GM10847 (cell line): ENCODE data around the gene HHLA2.

Source experiments
- POLR2A ChIP-seq: IDR thresholded peaks from 2 replicates; pipeline ENCODE4 v1.6.1; 2011; ENCODE audit not compliant: insufficient read length; ENCODE audit errors: extremely low read depth

HHLA2 gene

GRCh38 chr3:108359011-108359410 lies 62.7 kb downstream of the HHLA2 start:
- TF ChIP-seq POLR2A: no peak

DNA sequence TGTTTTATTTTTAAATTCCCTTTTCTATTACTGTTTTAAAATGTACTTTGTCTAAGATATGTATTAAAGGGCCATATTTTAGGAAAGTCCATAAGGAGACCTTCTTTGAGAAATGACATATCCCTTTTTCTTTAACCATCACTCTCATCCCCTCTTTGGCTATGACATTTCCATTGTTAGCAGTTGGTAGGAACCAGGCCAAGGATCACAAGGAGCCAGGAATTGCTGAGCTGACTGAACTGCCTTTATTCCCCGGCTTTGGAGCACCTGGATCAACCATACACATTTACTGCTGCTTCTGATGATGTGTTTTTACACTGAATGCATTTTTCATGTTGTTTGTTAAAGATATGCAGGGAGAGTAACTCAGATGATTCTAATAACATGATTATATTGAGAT lies 79.7 kb downstream of the HHLA2 start:
- TF ChIP-seq POLR2A: no peak

DNA sequence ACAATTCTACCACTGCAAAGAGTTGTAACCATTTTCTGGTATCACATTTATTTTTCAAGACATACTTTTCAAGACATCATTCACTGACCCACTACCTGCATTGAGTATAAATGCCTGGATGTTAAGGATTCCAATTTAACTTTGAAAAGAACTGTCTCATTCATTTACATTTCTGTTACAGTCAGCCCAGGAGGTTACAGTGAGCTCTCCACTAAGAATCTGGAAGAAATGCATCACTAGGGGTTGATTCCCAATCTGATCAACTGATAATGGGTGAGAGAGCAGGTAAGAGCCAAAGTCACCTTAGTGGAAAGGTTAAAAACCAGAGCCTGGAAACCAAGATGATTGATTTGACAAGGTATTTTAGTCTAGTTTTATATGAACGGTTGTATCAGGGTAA lies 81.0 kb downstream of the HHLA2 start:
- no peak for TF ChIP-seq POLR2A

- TF ChIP-seq POLR2A: no peak
These were observed 82.0 kb downstream of the HHLA2 start for GRCh38 chr3:108378153-108378951.

DNA sequence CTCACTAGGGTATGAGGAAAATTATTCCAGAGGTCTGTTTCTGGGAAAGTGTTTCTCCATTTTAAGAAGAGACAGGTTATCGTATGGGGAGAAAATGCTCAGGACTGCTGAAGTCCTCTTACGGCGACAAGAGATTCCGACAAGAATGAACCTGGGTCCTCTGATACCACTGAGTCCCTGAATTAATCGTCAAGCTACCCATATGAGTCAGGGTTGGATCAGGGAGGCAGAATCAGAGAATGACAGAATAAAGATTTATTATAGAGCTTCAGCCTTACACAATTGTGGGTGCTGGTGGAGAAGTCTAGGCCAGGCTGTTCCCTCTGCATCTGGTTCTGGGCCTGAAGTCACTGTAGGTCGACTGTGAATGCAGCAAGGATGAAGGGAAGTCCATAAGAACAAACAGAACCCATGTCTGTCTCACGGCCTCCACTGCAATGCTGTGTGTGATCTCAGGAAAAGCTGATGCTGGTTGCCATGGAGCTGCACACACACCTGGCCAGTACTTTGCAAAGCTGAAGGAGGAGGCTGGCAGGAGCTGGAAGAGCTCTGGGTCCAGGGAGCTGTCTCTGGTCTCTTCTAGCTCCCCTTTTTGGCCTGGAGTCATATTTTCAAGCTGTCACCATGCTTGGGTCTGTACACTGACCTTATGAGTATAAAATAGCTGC lies 83.9 kb downstream of the HHLA2 start:
- no peak for TF ChIP-seq POLR2A

- no peak for TF ChIP-seq POLR2A
These were observed 85.3 kb downstream of the HHLA2 start for GRCh38 chr3:108381529-108382140.

- TF ChIP-seq POLR2A: no peak
These were observed 87.0 kb downstream of the HHLA2 start for GRCh38 chr3:108383306-108383705.

DNA sequence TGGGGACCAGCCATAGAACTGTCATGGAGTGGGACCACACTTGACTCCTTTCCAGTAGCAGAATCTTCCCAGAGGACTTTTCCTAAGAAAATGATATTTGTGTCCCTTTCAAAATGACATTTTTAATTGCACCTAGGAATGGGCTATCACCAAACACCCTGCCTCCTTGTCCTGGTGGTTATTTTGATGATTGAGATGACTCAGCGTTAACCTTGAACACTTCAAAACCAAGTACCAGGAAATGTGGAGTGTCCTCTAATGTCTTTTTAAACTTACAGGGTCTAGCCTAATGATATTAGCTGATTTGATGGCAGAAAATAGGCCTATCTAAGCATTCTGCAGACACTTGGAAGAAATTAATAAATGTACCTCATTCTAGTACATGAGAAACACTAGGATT lies 90.7 kb downstream of the HHLA2 start:
- TF ChIP-seq POLR2A: no peak

DNA sequence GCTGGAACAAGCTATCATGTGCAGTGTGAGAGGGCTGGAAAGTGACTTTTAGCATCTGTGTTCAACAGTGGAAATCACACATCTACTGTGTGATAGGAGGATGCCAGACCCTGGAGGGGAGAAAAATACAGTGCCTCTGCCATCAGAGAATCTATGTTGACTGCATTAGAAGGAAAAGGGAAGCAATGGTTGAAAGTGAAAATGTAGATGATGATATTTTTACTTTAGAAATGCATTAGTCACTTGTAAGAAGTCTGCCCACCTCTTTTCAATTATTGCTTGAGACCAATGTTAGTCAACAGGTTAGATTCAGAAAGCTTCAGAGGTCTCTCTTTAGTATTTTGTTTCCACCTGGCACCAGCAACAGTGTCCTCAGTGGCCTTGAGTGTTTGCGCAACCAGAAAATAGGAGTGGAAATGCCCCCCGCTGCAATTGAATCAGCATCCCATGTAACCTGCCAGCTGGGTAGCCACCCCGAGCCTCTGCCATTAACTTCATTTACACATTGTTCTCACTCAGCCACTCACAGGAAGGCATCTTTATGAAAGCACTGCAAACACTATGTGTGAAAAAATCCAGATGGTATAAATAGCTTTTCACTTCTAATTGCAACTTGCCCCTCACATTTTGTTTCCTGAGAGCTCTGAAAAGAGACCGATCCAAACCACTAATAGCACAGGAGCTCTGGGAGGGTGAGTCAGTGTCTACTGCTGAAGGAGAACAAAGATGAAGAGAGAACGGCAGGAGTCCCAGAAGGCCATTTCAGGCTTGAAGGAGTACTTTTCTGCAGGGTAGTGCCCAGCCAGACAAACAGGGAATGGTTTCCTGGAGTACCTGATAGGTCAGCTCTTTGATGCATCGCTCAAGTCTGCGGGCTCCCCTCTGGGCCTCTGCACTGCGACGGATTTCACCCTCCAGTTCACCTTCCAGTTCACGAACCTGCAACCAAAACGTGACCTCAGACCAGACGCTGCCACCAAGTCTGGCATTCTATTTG lies 92.1 kb downstream of the HHLA2 start:
- no peak for TF ChIP-seq POLR2A

- no peak for TF ChIP-seq POLR2A
These were observed 93.0 kb downstream of the HHLA2 start for GRCh38 chr3:108389372-108389771.

DNA sequence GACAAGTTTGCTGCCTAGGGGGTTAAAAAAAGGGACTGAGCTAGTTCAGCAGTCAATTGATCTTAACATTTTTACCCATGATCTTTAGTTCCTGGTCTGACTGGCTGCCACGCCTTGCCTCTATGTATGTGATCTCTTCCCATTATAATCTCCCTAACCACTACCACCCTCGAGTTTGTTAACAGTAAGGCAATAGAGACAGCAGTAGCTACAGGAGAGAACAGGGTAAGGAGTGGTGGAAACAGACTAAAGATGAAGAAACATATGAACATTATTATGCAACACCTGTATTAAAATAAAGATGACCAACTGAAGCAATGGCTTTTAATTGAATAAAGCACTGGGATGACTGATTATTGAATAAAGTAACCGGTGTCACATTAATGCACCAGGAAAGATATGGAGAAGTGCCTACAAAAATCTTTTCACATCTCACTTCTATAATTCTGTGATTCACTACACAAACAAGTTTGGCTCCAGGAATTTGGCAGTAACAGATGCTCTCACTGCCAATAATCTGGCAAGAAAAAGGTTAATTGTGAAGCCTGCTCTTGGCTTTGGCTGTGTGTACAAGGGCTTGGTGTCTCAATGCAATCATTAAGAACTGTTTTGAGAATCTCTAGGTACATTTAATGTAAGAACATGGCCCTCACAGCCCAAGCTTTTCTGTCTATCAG lies 95.7 kb downstream of the HHLA2 start:
- TF ChIP-seq POLR2A: no peak

DNA sequence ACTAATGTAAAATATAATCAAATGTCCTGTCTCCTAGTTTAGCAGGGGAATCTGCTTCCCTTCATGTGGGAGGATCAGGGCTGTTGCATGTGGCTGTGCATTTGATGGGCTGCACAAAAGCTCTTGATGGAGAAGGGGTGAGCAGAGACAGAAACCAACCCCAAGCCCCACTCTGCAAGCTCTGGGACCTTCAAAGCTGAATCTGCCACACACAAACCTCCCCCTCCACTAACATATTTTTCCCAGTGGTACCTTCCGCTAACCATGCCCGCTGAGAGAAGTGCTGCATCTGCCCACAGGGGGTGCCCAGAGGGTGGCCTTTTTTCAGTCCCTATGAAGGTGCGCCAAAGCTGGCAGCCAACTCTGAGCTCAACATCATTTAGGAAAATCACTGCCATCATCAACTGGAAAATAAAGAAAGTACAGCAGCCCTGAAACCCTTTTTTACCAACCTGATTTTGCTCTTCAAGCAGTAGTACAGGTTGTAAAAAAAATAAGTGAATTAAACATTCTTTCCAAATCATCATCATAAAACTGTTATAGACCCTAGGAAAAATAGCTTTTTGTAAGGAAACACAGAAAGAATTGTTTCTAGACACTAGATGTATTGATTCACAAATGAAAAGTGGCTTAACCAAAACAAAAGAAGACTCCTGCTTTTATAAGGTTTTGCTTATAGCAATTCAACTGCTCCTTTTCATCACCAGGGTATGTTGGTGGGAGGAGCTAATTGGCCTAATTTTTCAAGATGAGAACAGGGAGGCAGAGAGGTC lies 97.0 kb downstream of the HHLA2 start:
- no peak for TF ChIP-seq POLR2A

DNA sequence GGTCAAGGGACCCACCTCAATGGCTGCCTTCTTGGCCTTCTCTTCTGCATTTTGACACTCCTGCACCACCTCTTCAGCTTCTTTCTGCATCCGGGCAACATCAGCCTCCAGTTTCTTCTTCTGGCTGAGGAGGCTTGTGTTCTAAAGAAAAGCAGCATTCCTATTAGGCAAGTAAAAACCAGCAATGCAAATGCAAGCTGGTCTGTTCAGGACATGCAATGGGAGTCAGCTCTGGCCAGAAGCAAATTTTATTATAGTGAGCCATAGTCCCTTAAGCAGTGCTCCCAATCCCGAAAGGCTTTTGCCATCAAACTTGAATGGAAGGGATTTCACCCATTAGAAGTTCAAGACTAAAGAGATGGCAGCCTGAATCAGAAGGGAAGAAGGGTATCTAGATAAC lies 97.7 kb downstream of the HHLA2 start:
- no peak for TF ChIP-seq POLR2A

DNA sequence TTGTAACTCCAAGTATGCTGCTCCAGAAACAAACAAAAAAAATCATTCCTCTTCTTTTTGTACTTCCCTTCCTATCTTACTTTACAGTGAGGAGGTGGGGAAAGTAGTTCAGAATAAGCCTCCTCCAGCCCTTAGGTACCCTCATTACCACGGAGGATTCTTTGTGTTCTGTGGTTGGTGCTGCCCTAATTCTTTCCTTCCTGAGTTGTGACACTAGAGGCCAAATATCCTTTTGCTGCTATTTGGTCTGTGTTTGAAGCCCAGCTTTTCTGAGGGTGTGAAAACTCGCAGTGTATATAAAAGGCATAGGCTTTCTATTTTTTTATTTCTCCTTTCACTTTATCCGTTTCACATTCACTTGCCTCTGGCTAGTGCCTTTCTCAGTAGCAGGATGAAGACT lies 98.2 kb downstream of the HHLA2 start:
- TF ChIP-seq POLR2A: no peak
